Right kidney (tissue), 9 donors: Measurements from ENCODE around the gene ZBTB16.
A peak's percentile ranks its signal among the peaks of the same experiment; 100 is the strongest.

Experiments used
- DNase-seq: peaks from one replicate; pipeline ENCODE4 v3.0.0-alpha.2; 2016
- long read RNA-seq, 8 donors: transcript quantifications; one replicate each; lab custom pipeline, GENCODE V29; 2026

The ZBTB16 gene, protein sequence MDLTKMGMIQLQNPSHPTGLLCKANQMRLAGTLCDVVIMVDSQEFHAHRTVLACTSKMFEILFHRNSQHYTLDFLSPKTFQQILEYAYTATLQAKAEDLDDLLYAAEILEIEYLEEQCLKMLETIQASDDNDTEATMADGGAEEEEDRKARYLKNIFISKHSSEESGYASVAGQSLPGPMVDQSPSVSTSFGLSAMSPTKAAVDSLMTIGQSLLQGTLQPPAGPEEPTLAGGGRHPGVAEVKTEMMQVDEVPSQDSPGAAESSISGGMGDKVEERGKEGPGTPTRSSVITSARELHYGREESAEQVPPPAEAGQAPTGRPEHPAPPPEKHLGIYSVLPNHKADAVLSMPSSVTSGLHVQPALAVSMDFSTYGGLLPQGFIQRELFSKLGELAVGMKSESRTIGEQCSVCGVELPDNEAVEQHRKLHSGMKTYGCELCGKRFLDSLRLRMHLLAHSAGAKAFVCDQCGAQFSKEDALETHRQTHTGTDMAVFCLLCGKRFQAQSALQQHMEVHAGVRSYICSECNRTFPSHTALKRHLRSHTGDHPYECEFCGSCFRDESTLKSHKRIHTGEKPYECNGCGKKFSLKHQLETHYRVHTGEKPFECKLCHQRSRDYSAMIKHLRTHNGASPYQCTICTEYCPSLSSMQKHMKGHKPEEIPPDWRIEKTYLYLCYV
- long read RNA-seq, donor 1: 0 reads
- long read RNA-seq, donor 2: 0 reads
- long read RNA-seq, donor 3: 0 reads
- long read RNA-seq, donor 4: 0 reads
- long read RNA-seq, donor 5: 0 reads
- long read RNA-seq, donor 6: 0 reads
- long read RNA-seq, donor 7: 0 reads
- long read RNA-seq, donor 8: 0 reads

GRCh38 chr11:114059278-114059983, at the start of gene ZBTB16:
TSS of gene ZBTB16 (plus strand) at chr11:114059711. CDS start at chr11:114063301, 3,590 bp downstream.
- no peak for DNase-seq

GRCh38 chr11:114010931-114011330, 48.6 kb upstream of the ZBTB16 start:
- no peak for DNase-seq

GRCh38 chr11:114011443-114011842, 48.1 kb upstream of the ZBTB16 start:
- no peak for DNase-seq

DNA sequence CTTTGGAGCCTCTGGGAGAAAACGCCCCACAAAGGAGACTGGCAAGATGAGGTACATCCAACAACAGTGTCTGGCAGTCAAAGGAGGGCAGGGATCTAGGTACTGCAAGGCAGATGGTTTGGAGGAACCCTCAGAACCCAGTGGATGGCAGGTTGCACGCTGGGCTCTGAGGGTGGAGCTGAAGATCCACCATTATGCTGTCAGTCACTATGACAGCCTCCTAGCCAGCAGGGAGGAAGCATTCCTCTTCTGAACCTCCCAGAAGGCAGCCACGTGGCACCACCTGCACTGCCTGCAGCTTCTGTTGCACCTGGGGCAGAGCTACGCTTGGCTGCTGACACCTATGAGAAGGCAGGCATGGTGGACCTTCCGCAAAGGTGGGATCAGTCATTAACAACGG, 44.4 kb upstream of the ZBTB16 start:
- DNase-seq: no peak

DNA sequence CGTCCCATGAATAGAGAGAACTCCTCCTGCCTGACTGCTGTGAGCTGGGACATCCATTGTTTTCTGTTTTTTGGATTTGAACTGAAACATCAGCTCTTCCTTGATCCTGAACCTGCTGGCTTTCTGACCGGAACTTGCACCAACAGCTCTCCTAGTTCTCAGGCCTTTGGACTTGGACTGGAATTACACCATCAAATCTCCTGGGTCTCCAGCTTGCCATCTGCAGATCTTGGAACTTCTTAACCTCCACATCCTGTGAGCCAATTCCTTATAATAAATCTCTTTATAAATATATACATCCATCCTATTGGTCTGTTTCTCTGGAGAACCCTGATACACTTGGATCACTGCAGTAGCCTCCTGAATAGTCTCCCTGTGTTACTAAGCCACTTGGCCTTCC, 42.5 kb upstream of the ZBTB16 start:
- DNase-seq: no peak

DNA sequence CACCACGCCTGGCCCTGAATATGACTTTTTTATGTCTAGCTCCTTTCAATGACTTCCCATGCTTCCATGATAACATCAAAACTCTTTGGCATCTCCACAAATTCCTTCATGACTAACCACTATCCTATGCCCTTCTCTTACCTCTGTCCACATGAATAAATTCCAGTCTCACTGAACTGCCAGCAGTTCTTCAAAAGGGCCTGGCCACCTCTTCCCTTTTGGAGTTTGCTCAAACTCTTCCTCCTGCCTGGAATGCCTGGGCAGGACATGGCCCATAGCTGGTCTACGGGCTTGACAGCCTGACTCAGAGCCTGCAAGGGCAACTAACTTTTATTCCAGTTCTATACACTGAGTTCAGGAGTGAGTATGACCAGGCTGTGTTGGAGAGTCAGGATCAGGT, 41.8 kb upstream of the ZBTB16 start:
- DNase-seq: no peak

DNA sequence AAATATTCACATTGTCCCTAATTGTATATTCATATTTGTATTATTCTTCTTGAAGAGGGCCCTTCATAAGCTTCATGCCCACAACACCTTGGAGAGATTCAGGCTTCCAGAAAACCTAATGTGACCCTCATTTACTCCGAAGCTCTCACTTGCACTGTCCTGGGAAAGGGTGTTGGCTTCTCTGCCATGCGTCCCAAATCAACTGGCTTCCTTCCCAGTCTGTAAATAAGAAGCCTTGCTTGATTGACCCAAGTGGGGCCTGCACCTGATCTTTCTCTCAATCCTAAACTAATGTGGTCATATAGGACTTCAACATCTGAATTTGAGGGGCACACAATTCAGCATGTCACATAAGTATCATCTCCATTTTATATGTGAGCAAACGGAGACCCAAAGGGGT, 40.5 kb upstream of the ZBTB16 start:
- no peak for DNase-seq

DNA sequence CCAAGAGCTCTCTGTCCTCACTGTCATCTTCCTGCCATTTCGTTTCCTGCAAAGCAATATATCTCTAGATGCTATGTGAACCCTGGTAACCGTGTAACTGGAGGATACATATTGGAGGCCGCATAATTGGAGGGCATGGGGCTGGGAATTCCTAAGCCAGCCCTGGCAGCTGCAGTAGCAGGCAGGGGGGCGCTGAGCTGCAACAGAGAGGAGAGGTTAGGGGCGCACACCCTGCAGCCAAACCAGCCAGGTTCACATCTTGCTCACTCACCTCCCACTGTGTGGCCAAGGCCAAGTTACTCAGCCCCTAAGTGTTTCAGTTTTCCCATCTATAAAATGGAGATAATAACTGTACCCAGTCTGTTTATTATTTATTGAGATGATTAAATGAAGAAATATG, 39.9 kb upstream of the ZBTB16 start:
- DNase-seq: no peak

DNA sequence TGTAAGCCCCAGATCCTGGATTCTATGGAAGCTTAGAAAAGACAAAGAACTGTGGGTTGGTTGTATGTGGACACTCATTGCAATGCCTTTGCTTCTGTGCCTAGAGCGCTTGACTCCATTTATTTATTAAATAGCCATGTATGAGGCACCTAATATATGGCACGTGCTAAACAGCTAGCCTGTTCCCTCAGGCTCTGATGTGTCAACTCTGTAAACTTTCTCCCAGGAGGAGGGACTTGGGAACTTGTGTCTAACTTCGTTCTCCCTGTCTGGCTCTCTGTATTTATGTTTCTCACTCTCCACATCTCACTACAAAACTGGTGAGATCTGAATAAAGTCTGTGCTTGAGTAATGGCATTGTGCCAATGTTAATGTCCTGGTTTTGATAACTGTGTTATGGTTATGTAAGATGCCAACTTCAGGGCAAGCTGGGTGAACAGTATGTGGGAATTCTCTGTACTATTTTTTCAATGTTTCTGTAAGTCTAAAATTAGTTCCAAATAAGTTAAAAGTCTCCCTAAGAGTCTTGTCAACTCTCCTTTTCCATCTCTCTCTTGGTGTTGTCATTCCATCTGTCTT, 34.1 kb upstream of the ZBTB16 start:
- DNase-seq: no peak

DNA sequence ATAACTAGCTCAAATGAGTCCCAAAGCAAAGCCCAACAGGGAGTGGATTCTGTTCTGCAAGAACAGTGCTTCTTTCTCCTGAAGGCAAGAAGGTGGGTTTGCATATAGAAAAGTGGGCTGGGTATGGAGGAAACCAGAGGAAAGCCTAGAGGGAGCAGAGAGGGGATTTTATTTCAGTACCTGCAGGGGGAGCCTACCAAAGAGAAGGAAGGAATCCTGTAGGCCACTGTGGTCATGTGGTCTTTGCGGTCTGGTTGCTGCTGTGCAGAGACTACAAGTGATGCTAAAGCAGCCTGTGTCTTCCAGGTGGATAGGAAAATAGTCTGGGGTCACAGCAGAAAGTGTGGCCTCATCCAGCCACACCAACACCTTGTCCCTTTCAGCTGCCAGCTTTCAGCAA, 33.2 kb upstream of the ZBTB16 start:
- DNase-seq: no peak

DNA sequence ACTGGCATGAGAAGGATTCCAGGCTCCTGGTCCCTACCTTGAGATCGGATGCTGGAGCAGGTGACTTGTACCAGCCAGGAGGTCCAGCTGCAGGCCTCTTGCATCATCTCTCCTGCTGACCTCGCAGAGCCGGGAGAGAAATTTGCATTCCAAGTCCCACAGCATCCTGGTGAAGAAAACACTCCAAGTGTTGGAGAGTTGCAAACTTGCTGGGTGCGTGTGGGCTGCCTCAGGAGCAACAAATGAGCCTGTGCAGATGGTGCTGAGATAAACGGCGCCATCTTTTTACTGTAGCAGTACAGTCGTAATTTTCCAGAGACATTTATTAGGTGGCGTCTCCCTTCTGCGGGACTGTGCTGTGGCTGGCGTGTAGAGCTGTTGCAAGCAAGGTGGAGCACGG, 32.1 kb upstream of the ZBTB16 start:
- DNase-seq: no peak

- no peak for DNase-seq
Observed at GRCh38 chr11:114027926-114028325, 31.6 kb upstream of the ZBTB16 start.

- DNase-seq: no peak
Observed at GRCh38 chr11:114031246-114031966, 28.1 kb upstream of the ZBTB16 start.

DNA sequence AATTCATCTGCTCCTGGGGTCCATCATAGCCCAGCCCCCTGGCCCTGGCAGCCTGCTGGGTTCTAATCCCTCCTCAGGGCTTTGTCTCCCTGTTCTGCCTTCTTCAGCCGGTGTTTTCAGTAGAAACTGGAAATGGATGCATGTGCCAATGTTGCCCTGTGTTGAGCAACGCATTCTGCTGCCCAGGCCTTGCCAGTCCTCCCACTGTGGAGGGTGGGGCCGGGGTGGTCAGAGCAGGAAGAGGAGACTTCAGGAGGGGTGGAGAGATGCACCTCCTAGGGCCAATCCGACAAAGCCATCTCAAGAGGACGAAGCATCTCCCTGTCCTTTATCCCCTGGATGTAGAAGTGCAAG, 27.6 kb upstream of the ZBTB16 start:
- no peak for DNase-seq

DNA sequence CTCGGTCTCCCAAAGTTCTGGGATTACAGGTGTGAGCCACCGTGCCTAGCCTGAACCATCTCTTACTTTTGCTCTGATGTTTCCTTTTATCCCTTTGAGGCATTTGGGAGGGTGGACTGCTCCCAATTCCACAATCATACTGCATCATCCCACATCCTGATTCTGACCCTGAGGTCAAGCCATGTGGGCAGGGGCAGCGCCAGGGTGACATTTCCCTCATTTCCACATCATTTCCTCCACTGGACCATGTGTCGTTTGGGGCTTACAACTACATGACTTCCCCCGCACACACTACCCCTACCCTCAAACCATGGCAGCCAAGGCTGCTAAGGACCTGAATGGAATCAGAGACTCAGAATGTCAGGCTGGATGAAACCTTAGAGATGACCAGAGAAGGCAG, 26.4 kb upstream of the ZBTB16 start:
- DNase-seq: no peak

DNA sequence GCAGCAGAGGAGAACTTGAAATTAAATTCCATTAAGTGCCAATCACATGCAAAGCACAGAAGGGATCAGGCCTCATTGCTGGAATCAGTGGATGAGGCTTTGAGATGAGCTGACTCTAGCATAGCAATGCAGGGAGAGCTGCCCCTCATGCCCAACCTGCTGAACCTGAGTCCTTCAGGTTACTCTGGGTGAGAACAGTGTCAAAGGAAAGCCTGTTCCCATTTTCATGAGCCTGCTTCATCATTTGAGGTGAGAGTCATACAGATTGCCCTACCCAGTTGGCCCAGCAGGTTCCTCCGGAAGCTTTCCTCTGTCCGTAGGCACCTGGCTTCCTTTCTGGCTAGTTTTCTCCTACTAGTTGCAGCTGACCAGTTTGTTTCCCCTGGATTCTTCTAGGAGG, 25.9 kb upstream of the ZBTB16 start:
- no peak for DNase-seq

DNA sequence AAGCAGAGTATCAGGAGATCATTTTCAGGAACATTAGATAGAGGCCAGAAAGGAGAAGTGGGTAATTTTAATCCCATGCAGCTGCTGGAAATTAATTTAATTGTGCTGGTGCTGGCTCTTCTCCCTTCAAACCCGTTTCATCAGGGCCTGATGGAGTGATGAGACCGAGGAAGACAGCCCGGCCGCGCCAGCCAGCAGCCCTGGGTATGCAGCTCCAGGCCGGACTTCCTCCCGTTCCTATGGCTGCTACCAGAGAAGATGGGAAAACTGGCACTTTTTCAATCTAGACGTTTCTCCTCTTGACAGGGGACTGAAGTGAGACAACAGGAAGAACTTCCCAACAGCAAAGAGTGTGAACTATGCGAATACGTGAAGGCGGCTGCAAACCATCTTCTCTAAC, 24.6 kb upstream of the ZBTB16 start:
- no peak for DNase-seq

DNA sequence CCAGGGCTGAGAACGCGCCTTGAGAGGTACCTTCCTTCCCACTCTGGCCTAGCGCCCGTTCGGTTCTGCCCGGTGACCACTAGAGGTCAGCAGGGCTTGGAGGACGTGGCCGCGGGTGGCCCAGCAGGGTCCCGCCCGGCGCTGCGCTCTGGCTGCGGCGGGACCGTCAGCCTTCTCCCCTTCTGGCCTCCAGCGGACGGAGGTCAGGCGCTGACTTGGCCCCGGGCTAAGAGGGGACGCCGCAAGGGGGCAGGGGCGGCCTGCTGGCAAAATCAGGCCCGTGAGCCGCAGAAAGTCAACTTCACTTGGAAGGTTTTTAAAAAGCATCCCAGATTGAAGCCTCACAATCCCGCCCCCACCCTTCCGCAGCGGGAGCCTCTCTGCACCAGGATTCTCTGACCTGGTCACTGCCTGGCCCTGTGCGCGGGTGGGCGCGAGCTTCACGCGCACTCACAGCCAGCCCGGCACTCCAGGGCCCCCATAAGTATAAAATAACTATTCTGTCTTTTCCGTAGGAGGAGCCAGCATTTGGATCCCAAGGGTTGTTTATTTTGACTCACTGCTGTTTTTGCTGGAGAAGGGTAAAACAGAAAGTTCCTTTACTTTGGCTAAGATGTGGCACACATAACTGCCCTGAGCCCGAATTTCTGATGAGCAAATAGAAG, 23.2 kb upstream of the ZBTB16 start:
- peak; percentile 68 for DNase-seq

DNA sequence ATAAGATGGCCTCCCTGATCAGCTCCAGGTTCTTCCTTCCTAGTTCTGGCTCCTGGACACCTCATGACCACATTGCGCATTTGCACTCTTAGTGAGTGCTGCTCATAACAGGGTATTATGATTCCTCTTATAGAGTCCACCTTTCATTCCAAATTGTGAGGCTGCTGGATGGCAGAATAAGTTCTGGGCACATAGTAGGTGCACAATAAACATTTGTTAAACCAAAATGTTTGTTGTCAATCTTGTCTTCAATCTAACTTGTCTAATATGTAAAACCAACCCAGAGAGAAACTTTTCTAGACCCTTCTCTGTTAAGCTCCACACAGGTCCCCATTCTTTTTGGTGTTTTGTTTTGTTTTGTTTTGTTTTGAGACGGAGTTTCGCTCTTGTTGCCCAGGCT, 22.6 kb upstream of the ZBTB16 start:
- no peak for DNase-seq

DNA sequence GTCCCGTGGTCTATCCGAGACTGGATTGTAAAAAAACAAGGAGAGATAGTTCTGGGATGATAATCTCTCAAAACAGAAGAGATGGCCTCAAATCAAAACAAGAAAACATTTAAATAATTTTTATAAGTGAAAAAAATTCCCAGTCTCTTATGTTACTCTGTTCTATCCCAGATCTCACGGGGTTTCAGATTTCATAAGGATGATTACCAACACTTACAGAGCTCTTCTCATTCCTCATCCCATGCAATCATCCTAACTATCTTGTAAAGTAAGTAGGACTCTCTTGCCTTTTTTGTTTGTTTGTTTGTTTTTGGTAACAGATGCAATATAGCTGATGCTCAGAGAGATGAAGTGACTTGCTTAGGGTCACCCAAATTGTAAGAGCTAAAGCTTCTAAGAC, 20.0 kb upstream of the ZBTB16 start:
- DNase-seq: no peak

GRCh38 chr11:114040706-114041211, 18.8 kb upstream of the ZBTB16 start:
- DNase-seq: no peak
